IPS-15b (cell line): Measurements from ENCODE around the gene DDX10.

Experiments used
- H3K27me3 ChIP-seq: one replicate; pipeline ENCODE4 v1.6.1; 2013; ENCODE audit warnings: low read length; ENCODE audit not compliant: control insufficient read depth, insufficient read depth
- H3K36me3 ChIP-seq: one replicate; pipeline ENCODE4 v1.6.1; 2013; ENCODE audit warnings: low read length; ENCODE audit not compliant: control insufficient read depth, insufficient read depth
- H3K4me1 ChIP-seq: one replicate; pipeline ENCODE4 v1.6.1; 2013; ENCODE audit warnings: mild to moderate bottlenecking, low read length; ENCODE audit not compliant: control insufficient read depth, insufficient read depth
- H3K4me3 ChIP-seq: one replicate; pipeline ENCODE4 v1.5.1; 2013; ENCODE audit warnings: low read depth, low read length
- H3K9ac ChIP-seq: one replicate; pipeline ENCODE4 v1.6.1; 2013; ENCODE audit warnings: low read depth, mild to moderate bottlenecking, low read length
- H3K9me3 ChIP-seq: one replicate; pipeline ENCODE4 v1.6.1; 2013; ENCODE audit warnings: mild to moderate bottlenecking, low read length; ENCODE audit not compliant: control insufficient read depth, insufficient read depth

Gene DDX10

DNA sequence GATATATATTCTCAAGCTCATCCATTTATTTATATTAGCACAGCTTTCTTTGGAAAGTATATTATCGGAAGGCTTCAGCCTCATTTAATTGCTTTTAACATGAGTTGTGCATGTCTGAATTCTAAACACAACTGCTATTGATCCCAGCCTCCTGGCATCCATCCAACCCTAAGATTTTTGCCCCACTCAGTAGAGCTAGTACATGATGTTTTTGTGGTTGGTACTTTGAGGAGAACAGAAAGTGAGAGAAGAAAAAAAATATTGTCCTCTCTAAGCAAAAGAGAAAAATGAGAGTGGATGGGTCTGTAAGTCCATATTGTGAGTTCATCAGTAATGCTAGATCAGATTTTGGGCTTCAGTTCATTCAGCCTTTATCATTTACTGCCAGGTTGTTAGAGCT lies 198.7 kb downstream of the DDX10 start:
- H3K9ac ChIP-seq, result no peak overlapping the region
- no peaks in the 10 kb centered on the region for H3K27me3 ChIP-seq
- H3K4me1 ChIP-seq, result peaks cover 3% of the 10 kb centered on the region
- no peak overlapping the region for H3K4me3 ChIP-seq
- no peaks in the 10 kb centered on the region for H3K9me3 ChIP-seq
- no peaks in the 10 kb centered on the region for H3K36me3 ChIP-seq

DNA sequence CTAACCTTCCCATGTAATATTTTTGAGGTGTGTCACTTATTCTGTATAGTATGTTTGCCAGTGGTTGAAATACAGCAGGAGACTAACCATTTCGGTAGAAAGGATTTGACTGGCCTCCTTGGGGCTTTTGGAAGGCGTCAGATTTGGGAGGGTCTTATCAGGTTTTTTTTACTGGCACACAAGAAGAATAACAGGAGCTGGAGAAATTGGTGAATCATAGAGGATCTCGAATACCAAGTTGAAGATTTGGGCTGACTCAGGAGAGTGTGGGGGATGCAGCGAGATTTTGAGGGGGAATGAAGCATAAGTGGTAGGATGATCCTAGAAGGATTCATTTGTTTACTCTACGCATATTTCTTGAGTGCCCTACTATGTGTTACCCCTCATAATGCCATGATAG lies 200.5 kb downstream of the DDX10 start:
- no peaks in the 10 kb centered on the region for H3K36me3 ChIP-seq
- peaks cover 8% of the 10 kb centered on the region for H3K4me1 ChIP-seq
- no peaks in the 10 kb centered on the region for H3K27me3 ChIP-seq
- H3K9ac ChIP-seq, result no peak overlapping the region
- H3K9me3 ChIP-seq, result no peaks in the 10 kb centered on the region
- no peak overlapping the region for H3K4me3 ChIP-seq

DNA sequence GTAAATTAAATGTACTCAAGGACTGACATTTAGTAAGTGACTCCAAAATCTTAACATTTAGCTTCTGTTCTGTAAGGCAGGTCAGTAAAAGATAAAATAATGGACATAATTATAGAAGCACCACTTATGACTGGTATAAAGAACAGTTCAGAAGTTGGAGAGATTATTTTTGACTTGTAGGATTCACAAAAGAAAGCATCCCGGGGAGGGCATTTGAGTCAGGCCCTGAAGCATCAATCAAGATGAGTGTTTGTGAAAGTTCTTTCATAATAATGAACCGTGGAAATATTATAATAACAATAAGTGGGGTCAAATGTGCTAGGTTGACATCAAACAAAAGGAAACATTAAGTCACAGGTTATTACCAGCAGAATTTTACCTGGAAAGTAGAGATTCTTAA lies 201.9 kb downstream of the DDX10 start:
- peaks cover 20% of the 10 kb centered on the region for H3K4me1 ChIP-seq
- no peaks in the 10 kb centered on the region for H3K27me3 ChIP-seq
- no peaks in the 10 kb centered on the region for H3K9me3 ChIP-seq
- H3K4me3 ChIP-seq, result no peak overlapping the region
- no peak overlapping the region for H3K9ac ChIP-seq
- no peaks in the 10 kb centered on the region for H3K36me3 ChIP-seq

DNA sequence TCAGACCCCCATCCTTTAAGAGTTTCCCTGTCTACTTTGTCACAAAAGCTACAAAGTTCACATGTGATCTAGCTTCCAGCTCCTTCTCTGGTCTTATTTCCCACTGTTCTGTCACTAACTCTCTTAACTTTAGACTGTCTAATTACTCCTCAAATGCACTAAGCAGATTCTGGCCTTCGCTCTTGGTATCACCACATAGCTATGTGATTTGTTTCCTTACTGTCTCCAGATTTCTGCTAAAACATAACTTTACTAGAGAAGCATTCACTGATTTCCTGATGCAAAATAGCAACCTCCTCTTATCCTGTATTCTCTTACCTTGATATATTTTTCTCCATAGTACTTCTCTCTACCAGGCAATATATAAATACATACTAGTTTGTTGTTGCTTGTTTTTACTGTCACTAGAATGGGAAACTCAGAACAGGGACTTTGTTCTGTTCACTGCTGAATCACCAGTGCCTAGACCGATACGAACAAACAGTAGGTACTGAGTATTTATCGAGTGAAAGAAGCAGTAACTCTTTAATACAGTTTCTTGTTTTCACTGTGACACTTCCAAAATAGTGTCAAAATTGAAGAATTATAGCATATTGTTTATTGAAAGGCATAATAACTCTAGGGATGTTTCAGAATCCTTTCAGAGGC lies 205.6 kb downstream of the DDX10 start:
- Histone ChIP-seq H3K4me1 (peaks cover 23% of the 10 kb centered on the region), H3K9ac (no peak overlapping the region), H3K4me3 (no peak overlapping the region), H3K36me3 (no peaks in the 10 kb centered on the region), H3K9me3 (no peaks in the 10 kb centered on the region), H3K27me3 (no peaks in the 10 kb centered on the region)

DNA sequence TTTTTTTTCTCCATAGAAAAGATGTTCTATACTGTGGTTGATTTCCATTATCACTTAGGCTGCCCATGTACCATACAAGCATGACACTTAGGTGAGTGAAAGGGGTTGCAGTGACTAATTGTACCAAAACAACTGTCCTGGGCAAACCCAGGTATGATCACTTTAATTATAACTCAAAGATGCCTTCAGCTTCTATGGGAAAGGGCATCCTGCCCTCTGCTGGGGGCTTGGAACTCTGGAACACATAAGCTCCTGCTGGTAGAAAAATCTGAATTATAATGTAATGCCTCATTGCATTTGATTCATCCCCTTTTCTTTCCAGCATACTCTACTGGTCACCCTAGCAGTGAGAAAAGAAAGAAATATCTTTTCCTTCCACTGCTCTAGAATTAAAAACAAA lies 206.3 kb downstream of the DDX10 start:
- Histone ChIP-seq H3K9me3 (no peaks in the 10 kb centered on the region), H3K27me3 (no peaks in the 10 kb centered on the region), H3K9ac (no peak overlapping the region), H3K36me3 (no peaks in the 10 kb centered on the region), H3K4me3 (no peak overlapping the region), H3K4me1 (peaks cover 23% of the 10 kb centered on the region)

DNA sequence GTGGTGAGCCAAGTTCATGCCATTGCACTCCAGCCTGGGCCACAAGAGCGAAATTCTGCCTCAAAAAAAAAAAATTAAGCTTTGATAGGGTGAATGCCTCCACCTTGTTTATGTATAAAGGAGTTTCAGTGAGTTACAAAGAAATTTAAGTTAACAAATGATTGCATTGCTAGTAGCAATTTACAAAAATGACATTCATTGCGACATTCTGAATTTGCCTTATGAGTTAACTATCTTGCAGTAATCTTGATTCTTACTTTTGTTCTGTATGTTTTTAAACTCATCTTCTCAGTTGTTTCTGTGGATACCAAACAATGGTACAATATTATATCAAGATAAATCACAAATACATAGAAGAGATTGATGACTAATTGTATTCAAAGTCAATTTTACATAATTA lies 207.0 kb downstream of the DDX10 start:
- Histone ChIP-seq H3K9me3 (no peaks in the 10 kb centered on the region), H3K27me3 (no peaks in the 10 kb centered on the region), H3K9ac (no peak overlapping the region), H3K4me3 (no peak overlapping the region), H3K4me1 (peaks cover 23% of the 10 kb centered on the region), H3K36me3 (no peaks in the 10 kb centered on the region)

DNA sequence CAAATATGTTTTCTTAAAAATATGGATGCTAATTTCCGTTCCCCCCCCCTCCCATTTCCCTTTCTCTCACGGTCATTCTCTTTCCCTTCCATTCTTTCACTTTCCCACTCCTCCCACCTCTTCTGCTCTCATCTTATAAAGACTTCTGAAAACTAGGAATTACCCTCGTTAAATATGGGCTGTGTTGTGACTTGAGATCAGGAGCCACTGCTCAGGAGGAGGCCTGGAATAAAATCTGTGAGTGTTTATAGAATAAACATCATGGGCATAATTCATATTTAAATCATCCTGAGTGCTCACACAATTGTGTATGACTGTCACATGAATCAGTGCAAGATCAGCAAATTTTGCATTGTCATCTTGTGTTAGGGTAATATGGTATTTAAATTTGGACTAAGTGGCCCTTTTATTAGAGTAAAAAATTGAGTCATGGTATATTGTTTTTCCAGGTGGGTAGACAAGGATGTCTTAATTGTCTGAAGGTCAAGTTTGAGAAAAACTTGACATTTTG lies 208.0 kb downstream of the DDX10 start:
- Histone ChIP-seq H3K4me3 (no peak overlapping the region), H3K4me1 (peaks cover 23% of the 10 kb centered on the region), H3K9me3 (no peaks in the 10 kb centered on the region), H3K9ac (no peak overlapping the region), H3K36me3 (no peaks in the 10 kb centered on the region), H3K27me3 (no peaks in the 10 kb centered on the region)

DNA sequence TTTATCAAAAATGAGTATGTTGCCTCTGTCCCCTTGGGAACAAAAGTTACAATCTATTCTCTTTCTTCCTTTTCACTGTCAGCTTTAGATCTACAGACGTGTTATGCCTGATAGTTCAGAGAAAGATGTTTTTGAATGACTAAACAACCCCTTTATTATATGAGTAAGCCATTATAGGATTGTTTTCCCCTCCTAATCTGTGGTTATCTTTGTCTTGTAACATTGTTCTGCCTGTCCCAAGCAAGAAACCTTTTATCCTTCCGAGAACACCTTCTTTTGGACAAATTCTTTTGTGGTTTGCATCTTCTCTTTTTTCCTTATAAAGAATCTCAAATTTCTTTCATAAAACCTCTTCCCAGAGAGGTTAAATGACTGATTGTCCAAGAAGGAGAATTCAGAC lies 208.4 kb downstream of the DDX10 start:
- H3K9me3 ChIP-seq, result no peaks in the 10 kb centered on the region
- no peaks in the 10 kb centered on the region for H3K27me3 ChIP-seq
- H3K4me1 ChIP-seq, result peaks cover 23% of the 10 kb centered on the region
- no peak overlapping the region for H3K4me3 ChIP-seq
- H3K36me3 ChIP-seq, result no peaks in the 10 kb centered on the region
- no peak overlapping the region for H3K9ac ChIP-seq

DNA sequence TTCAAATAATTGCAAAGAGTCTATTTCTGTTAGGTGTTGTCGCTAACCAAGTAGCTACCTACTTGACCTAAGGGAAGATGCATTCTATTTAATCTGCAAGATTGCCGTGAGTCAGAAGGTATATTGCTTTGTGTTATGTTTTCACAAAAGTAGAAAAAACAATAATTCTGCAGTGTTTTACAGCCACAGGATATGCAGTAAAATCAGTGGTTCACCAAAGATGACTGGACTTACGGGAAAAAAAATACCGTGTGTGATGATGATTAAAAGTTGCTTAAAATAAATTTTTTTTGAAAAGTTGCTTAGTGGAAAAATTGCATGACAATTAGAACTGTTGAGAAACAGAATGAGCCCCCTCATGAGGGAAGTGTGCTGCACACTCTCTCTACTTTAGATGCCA lies 209.1 kb downstream of the DDX10 start:
- H3K9ac ChIP-seq, result no peak overlapping the region
- H3K9me3 ChIP-seq, result no peaks in the 10 kb centered on the region
- H3K36me3 ChIP-seq, result no peaks in the 10 kb centered on the region
- no peaks in the 10 kb centered on the region for H3K27me3 ChIP-seq
- H3K4me1 ChIP-seq, result peaks cover 23% of the 10 kb centered on the region
- H3K4me3 ChIP-seq, result no peak overlapping the region

DNA sequence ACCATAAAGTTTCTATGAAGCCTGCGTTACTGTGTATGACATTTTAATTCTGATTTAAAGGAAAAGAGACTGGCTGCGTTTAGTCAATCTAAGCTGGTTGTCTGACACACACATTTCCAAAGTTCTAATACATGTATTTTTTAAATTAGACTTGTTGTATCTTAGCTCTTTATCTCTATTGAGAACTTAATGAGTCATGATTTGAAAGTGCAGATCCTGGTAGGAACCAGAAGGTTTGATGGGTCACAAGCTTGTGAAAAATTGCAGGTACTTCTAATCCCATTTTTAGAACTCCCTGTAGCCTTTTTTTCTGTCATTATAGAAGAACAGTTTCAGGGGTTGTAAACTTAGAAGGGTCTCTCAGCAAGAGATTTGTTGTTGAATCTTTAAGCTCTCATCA lies 210.3 kb downstream of the DDX10 start:
- no peaks in the 10 kb centered on the region for H3K9me3 ChIP-seq
- H3K4me1 ChIP-seq, result peaks cover 17% of the 10 kb centered on the region
- no peaks in the 10 kb centered on the region for H3K36me3 ChIP-seq
- H3K9ac ChIP-seq, result no peak overlapping the region
- H3K4me3 ChIP-seq, result no peak overlapping the region
- no peaks in the 10 kb centered on the region for H3K27me3 ChIP-seq

DNA sequence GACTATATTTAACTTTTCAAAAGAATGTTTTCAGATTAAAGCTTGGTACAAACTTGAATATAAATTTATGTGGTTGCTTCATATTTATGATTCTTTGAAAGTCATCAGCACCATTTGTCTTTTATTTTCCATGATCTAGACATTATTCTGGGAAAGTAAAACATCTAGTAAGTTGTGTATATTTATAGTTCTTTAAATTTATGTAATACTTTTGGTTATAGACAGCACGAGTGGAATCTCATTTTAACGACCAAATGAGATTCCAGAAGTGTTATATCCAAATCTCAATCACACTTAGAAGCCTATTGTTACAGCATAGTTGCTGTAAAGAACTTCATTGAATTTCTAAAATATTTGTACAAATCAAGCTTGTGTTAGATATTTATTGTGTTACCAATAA lies 212.3 kb downstream of the DDX10 start:
- no peaks in the 10 kb centered on the region for H3K9me3 ChIP-seq
- no peaks in the 10 kb centered on the region for H3K27me3 ChIP-seq
- H3K4me1 ChIP-seq, result peaks cover 3% of the 10 kb centered on the region
- H3K4me3 ChIP-seq, result no peak overlapping the region
- no peak overlapping the region for H3K9ac ChIP-seq
- no peaks in the 10 kb centered on the region for H3K36me3 ChIP-seq

DNA sequence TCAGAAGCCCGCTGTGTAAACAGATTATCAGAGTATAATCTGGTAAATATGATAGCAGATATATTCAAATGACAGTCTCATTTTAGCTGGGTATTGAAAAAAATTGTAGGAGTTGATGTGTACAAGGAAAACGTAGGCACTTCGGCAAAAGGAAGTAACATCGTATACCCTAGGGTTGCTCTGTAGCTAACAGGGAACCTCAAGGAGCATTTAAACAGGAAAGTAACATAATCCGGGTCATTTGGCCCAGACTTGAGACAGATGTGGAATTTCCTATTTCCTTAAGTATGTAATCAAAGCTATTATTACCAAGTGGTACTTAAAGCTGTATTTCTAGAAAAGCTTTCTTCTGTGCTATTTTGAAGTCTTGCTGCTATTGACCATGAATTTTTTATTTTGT lies 215.6 kb downstream of the DDX10 start:
- peaks cover 5% of the 10 kb centered on the region for H3K4me1 ChIP-seq
- H3K4me3 ChIP-seq, result no peak overlapping the region

More for the DNA sequence above, 215.6 kb downstream of the DDX10 start:
- no peak overlapping the region for H3K9ac ChIP-seq
- no peaks in the 10 kb centered on the region for H3K36me3 ChIP-seq
- no peaks in the 10 kb centered on the region for H3K27me3 ChIP-seq
- no peaks in the 10 kb centered on the region for H3K9me3 ChIP-seq
